Kasumi-1 (cell line): ENCODE data around the gene NMRK1.

ENCODE experiments used
- DNase-seq, 2 experiments: peaks; one replicate each; lab custom pipeline; 2025; lab: John Stamatoyannopoulos, UW

Gene NMRK1

DNA sequence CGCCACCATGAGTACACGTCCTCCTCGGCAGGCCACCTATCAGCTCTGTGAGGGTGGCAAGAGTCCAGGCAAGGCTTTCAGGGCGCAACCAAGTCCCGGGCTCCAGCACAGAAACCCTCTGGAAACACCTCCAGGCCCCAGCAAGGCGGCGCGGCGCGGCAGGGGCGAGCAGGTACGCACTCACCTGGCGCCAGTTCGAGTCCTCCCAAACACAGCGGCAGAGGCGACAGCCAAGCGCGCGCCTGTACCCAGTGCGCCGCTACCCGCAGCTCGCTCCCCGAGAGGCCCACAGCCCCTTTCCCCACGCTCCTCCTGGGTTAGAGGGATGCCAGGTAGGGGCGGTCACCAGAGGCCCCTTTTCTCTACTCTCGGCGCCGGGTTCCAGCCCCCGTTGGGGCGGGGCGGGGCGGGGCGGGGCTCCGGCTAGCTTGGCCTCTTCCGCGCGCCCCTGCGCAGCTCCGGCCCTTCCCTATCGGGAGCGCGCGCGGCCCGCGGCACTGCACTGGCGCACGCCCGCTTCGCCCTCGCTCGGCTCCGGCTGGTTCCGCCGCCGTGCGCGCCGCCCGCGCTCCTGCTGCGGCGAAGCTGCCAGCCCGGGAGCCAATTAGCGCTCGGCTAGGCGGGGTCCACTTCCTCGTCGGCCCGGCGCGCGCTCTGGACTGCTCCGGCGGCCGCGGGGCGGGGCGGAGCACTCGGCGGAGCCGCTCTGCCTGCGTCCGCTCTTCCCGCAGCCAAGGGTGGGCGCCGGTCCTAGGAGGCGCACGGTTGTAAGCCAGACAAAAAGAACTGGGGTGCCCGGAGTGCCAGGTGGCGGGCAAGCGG lies at the start of gene NMRK1, which contains the start of gene OSTF1:
Gene NMRK1, minus strand, starts transcription at position 332 of the 822 bp plus-strand sequence. CDS start 5,040 bp downstream, outside the sequence.
Gene OSTF1, plus strand, starts transcription at position 691 of the 822 bp plus-strand sequence. CDS start 179 bp downstream, outside the sequence.
- peak; percentile 91 to 94 for DNase-seq

DNA sequence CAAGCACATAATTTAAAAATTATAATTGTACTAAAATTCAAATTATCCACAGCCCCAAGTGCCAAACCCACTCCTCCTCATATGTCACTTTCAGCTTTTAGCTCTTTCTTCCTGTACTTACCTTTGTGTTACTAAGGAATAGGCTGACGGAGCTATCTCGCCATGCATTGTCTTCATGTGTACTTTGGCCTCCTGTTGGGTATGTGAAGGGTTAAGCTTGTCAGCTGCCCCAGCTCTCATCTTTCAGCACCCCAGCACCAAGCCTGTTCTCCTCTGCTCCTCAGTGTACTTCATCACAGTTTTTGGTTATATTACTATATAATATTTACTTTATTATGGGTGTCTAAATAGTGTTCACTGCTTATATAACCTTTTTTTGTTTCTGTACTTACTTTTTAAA lies 46.5 kb upstream of the NMRK1 start:
- DNase-seq = no peak

DNA sequence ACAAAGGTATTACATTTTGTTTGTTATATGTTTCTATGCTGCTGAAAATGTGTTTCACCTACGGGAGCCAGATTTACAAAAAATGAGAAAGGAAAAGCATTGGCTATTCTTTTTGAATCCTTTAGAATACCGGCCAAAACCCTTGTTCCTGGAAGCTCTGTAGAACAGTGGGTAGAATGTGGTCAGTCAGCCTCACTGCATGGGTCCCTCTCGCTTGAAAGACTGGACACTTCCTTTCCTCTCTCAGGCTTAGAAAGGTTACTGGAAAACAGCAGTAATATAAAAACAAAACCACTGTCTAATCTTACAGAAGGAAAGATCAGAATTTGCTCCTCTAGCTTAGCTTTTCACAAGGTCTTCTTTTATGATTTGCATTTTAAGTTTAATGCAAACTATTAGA lies 45.4 kb upstream of the NMRK1 start:
- no peak for DNase-seq

- no peak for DNase-seq
Observed at GRCh38 chr9:75132244-75132643, 44.3 kb upstream of the NMRK1 start.

- DNase-seq = no peak
Observed at GRCh38 chr9:75131700-75132099, 43.7 kb upstream of the NMRK1 start.

GRCh38 chr9:75130621-75131230 lies 42.8 kb upstream of the NMRK1 start:
- no peak for DNase-seq

DNA sequence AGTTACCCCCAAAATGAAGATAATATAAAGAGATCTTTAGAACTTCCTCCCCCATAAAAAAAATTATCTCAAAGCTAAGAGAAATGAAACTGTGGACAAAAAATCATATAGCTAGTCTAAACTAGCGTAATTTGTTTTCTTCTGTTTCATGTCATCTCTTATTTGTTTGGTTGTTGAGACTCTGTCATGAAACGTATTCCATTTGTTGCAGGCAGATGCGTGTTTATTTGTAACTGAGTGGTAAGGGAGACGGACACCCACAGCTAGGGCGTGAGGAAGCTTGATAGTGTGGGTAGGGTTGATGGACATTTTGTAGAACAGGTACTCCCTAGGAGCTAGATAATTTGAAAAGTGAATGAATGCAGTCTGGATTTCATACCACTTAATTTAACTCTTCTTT lies 42.2 kb upstream of the NMRK1 start:
- no peak for DNase-seq

DNA sequence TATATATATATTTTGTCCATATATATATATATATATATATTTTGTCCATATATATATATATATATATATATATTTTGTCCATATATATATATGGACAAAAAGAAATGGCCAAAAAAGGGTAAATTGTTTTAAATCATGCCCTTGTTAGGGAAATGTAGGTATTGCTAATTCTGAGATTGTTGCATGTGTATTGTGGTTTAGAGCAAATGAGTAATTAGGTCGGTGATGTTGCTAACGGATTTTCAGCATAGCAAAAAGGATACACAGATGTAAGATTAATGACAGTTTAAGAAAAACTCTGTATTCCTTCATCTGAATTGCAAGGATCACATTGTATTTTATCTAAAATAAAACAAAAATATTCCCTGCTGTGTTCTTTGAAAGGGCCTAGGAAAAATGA lies 40.6 kb upstream of the NMRK1 start:
- no peak for DNase-seq

DNA sequence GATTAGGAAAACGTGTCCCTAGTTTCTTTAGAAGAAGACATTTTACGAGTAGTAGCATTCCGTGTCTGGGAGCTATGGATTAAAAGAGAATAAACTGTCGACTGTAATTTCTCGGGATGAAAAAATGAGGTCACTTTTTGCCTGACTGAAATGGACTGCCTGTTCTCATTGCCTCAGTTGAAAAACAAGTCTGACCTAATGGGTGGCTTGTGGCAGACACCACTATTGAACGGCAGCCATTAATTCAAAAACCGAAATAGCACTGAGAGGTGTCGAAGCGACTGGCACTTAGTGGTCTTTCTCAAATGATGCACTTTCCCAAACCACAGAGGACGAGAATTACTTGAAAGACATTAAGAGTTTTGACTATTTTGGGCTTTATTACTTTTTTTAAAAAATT lies 35.7 kb upstream of the NMRK1 start:
- no peak for DNase-seq

DNA sequence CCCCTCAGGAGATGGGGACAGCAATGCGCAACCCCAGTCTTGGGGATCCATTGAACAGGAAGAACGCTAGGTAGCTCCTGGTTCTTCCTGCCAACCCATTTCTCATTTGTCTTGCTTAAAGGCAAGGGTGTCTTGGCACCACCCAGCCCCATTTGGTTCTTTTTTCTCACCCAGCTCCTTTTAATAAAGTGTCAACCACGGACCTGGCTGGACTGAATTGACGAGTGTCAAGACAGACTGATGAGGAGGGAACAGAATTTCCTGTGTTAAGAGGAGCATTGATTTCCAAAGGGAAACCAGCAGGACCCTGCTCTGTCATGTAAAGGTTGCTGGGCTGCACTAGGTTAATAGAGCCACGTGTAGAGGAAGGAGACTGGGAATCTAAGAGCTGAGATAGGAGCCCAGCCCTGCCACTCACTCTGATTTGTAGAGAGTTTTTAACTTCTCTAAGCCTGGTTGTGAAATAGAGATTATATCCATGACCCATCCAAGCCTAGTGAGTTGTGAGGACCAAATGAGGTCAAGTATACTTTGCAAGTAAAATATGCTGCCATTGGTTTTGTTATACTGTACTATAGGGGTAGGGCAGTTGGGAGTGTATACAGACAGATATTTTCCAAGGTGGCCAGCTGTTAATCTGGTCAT lies 34.1 kb upstream of the NMRK1 start:
- DNase-seq = no peak

- peak in 1 of 2 experiments; percentile 43 for DNase-seq
Observed at GRCh38 chr9:75120686-75121085, 32.7 kb upstream of the NMRK1 start.

- no peak for DNase-seq
Observed at GRCh38 chr9:75117564-75117963, 29.6 kb upstream of the NMRK1 start.

DNA sequence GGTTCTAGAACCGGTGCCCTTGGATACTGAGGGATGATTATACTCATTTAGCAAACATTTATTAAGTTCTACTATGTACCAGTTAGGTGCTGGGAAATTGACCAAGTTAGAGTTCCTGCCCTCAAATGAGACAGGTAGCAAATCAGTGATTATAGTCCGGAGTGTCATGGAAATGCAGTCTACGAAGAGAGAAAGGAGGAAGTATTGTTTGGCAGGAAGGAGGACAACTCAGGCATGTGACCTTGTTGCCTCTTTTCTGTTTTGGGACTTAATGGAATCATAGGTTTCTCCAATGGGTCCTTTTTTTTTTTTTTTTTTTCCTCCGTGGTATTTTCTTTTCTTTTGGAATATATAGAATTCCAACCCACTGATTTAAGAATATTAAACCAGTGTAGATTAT lies 28.4 kb upstream of the NMRK1 start:
- DNase-seq = peak; percentile 8 to 29

GRCh38 chr9:75112789-75113188 lies 24.8 kb upstream of the NMRK1 start:
- DNase-seq = no peak

DNA sequence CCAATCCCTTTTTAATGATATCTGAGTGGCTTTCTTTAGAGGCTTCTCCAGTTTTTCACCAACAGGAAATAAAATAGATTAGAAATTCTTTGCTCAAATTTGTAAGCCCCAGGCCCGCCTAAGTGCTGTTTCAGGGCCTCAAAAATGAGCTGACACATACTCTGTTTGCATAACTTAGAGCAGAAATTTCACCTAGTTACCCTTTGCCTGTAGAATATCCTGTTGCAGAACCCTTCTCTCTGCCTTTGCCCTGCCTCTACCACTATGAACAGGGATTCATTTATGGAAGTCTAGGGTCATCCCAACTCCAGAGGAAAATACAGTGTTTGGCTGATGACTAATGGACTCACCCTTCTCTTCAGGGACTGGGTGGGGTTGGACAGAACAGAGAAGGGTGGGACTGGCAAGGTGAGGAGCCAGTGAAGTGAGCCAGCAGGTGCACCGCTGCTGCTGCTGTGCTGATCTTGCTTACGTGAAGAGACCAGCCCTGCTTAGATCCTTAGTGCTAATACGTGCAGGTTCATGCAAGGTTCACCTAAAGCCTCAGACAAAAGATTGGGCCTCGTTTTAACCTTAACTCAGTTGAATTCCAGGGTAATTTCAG lies 23.2 kb upstream of the NMRK1 start:
- DNase-seq = no peak

DNA sequence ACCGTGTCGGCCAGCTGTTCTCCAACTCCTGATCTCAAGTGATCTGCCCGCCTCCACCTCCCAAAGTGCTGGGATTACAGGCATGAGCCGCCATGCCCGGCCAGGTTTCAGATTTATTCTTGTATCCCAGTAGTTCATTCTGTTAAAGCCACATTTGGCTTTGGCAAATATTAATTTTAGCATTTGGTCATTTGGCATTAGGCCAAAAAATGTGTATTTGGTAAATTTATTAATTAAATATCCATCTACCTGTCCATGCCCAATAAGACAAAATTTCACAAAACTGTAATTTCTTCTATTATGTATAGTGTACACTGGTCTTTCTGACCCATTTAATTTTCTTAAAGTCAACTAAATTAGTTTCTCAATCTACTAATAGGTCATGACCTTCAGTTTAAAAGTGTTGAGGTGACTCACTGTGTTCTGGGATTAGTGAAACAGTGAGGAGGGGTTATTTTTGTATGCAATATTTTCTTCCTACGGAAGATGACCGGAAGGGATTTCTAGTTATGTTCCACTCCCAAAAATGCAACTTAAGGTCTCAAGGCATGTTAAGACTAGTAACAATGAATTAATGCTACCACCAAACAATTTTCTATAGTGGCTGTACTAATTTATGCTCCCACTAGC lies 21.4 kb upstream of the NMRK1 start:
- no peak for DNase-seq

GRCh38 chr9:75108571-75108970 lies 20.6 kb upstream of the NMRK1 start:
- peak; percentile 5 to 27 for DNase-seq

DNA sequence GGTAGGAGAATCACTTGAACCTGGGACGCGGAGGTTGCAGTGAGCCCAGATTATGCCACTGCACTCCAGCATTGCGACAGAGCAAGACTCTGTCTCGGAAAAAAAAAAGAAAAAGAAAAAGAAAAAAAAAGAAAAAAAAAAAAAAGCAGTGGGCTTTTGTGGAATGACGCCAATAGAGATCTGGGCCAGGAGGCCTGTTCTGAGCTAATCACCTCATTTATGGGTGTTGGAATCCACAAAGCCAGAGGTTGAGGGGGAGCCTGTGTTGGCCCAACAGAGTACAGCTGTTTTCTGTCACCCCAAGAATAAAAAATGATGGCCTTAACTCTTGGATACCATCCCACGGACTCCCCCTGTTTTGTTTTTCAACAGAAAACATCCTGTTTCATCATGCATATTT lies 18.9 kb upstream of the NMRK1 start:
- no peak for DNase-seq

- DNase-seq = no peak
Observed at GRCh38 chr9:75105841-75106240, 17.9 kb upstream of the NMRK1 start.

GRCh38 chr9:75105019-75105540 lies 17.1 kb upstream of the NMRK1 start:
- DNase-seq = no peak

- no peak for DNase-seq
Observed at GRCh38 chr9:75104607-75105006, 16.7 kb upstream of the NMRK1 start.
